Right lobe of liver (tissue), 6 donors: ENCODE measurements around the gene NIM1K. TPM values are rescaled to one million over a fixed set of nuclear protein-coding genes. Genes with fewer than 3 reads are reported as not detected.

Experiments used
- ATAC-seq, 4 donors: fragments of 200-7000 bp; cut with Tn5 transposase; one replicate each; pipeline ENCODE4 v1.9.1; 2020; ENCODE audit warnings: mild to moderate bottlenecking in 4 of 4, moderate library complexity in 4 of 4
- DNase-seq, 3 donors: peaks; one replicate each; pipeline ENCODE4 v3.0.0-alpha.2; 2020
- H3K27ac ChIP-seq, 3 donors: fragments of 200-600 bp; one replicate each; pipeline ENCODE4 v1.8.0; 2022
- H3K27me3 ChIP-seq, 2 donors: fragments of 200-600 bp; one replicate each; pipeline ENCODE4 v1.8.0; 2022
- H3K36me3 ChIP-seq, 4 donors: fragments of 200-600 bp; sonication (generic) in 1 of 4; one replicate each; pipeline versions ENCODE4 v1.5.1 to v1.8.0; 2017 to 2022; ENCODE audit warnings: control low read depth in 1 of 4
- H3K4me1 ChIP-seq, 4 donors: fragments of 200-600 bp; sonication (generic) in 1 of 4; one replicate each; pipeline versions ENCODE4 v1.5.1 to v1.8.0; 2017 to 2022; ENCODE audit warnings: control low read depth in 1 of 4
- H3K4me3 ChIP-seq, 3 donors: fragments of 200-600 bp; one replicate each; pipeline ENCODE4 v1.8.0; 2022
- H3K9me3 ChIP-seq, 4 donors: fragments of 200-600 bp; sonication (generic) in 1 of 4; one replicate each; pipeline versions ENCODE4 v1.5.1 to v1.8.0; 2017 to 2022; ENCODE audit warnings: control low read depth in 1 of 4
- CTCF ChIP-seq, 4 donors: fragments of 200-600 bp in 3 of 4; fragments of 450-650 bp in 1 of 4; IDR thresholded peaks; one replicate each; pipeline versions ENCODE4 v1.5.1 to v1.8.0; 2016 to 2022; ENCODE audit warnings: antibody characterized with exemption in 4 of 4, mild to moderate bottlenecking in 2 of 4
- POLR2A ChIP-seq: fragments of 450-650 bp; IDR thresholded peaks from one replicate; pipeline ENCODE4 v1.6.1; 2017; ENCODE audit warnings: antibody characterized with exemption, mild to moderate bottlenecking
- WGBS: methylation state at CpG from one replicate; pipeline ENCODE4 v1.1.6; 2018; ENCODE audit warnings: low coverage, low lambda C conversion rate; ENCODE audit not compliant: insufficient coverage; ENCODE audit errors: missing lambda C conversion rate; 5-methylcytosine and 5-hydroxymethylcytosine counted together
- intact Hi-C, 2 donors: fragments of 100-400 bp; cut with DNase I; formaldehyde crosslinking; loops; one replicate each; pipeline versions ENCODE4 v1.11.2 to v1.14.1; 2022
- total RNA-seq, 6 experiments: library from RNA; depleted of rRNA in 2 of 6; stranded (reverse); fragments of >200 nt in 2 of 6; fragmentation: NEBNext Ultra II Directional in 3 of 6; extraction: Animal tissue kit (Norgen Biotek cat#: 25700) in 3 of 6; gene quantifications; one replicate each; pipeline versions ENCODE4 v1.1.0 to v1.2.4, GENCODE V29; 2016 to 2023
- donor health status: DM: no; HTN: yes; CAD: no.
- donor health status: DM: no; HTN: no; CAD: no.
- donor health status: DM: no; HTN: no; CAD: no.
- donor health status: DM: no; HTN: yes; CAD: no.
- donor health status: DM: no; HTN: yes; CAD: no.

NIM1K gene
- total RNA-seq, 6 experiments from 2014 or later, result 0.06 to 0.55 (median 0.12) TPM; not detected in 2

GRCh38 chr5:43149231-43149630 lies 42.8 kb upstream of the NIM1K start:
- TF ChIP-seq POLR2A, result no peak
- no peak for TF ChIP-seq CTCF (IDR thresholded peaks at IDR 0.05)
- intact Hi-C loops, result no loop called here
- ATAC-seq (no peak), DNase-seq (no peak)
- Histone ChIP-seq H3K4me3 (no peak overlapping the region), H3K36me3 (peaks cover 0 to 2% (median under 1%) of the 10 kb centered on the region in 4 donors), H3K27ac (no peak overlapping the region), H3K27me3 (no peaks in the 10 kb centered on the region), H3K9me3 (no peaks in the 10 kb centered on the region), H3K4me1 (no peaks in the 10 kb centered on the region)
- 89% methylated on average over 7 of the region's 7 CpGs for WGBS

GRCh38 chr5:43150075-43150474 lies 42.0 kb upstream of the NIM1K start:
- WGBS, result 100% methylated on average over 2 of the region's 2 CpGs
- no peak for ATAC-seq

GRCh38 chr5:43150748-43151147 lies 41.3 kb upstream of the NIM1K start:
- WGBS, result 63% methylated on average over 2 of the region's 2 CpGs
- intact Hi-C loops, result no loop called here
- TF ChIP-seq CTCF (IDR thresholded peaks at IDR 0.05) (no peak), POLR2A (no peak)
- no peak overlapping the region for H3K27ac ChIP-seq
- H3K27me3 ChIP-seq, result no peaks in the 10 kb centered on the region
- DNase-seq (no peak), ATAC-seq (peak in 1 of 4 donors; percentile 48)
- no peaks in the 10 kb centered on the region for H3K4me1 ChIP-seq
- H3K36me3 ChIP-seq, result peaks cover 0 to 2% (median under 1%) of the 10 kb centered on the region in 4 donors
- no peak overlapping the region for H3K4me3 ChIP-seq
- H3K9me3 ChIP-seq, result no peaks in the 10 kb centered on the region

More at GRCh38 chr5:43150075-43150474, 42.0 kb upstream of the NIM1K start:
- DNase-seq, result no peak
- Histone ChIP-seq H3K9me3 (no peaks in the 10 kb centered on the region), H3K27me3 (no peaks in the 10 kb centered on the region), H3K4me1 (no peaks in the 10 kb centered on the region), H3K27ac (no peak overlapping the region), H3K36me3 (peaks cover 0 to 2% (median under 1%) of the 10 kb centered on the region in 4 donors), H3K4me3 (no peak overlapping the region)
- TF ChIP-seq POLR2A (no peak), CTCF (IDR thresholded peaks at IDR 0.05) (no peak)
- intact Hi-C loops, result no loop called here

- no peaks in the 10 kb centered on the region for H3K9me3 ChIP-seq
- no peak overlapping the region for H3K27ac ChIP-seq
- DNase-seq (no peak), ATAC-seq (no peak)
- H3K36me3 ChIP-seq, result no peaks in the 10 kb centered on the region
- TF ChIP-seq POLR2A, result no peak
- TF ChIP-seq CTCF (IDR thresholded peaks at IDR 0.05), result no peak
- WGBS, result 86% methylated on average over 2 of the region's 3 CpGs
- H3K4me3 ChIP-seq, result no peak overlapping the region
- H3K27me3 ChIP-seq, result no peaks in the 10 kb centered on the region
- no peaks in the 10 kb centered on the region for H3K4me1 ChIP-seq
- intact Hi-C loops, result no loop called here
These were observed 39.1 kb upstream of the NIM1K start for GRCh38 chr5:43152946-43153345.

GRCh38 chr5:43154469-43154868 lies 37.6 kb upstream of the NIM1K start:
- H3K4me1 ChIP-seq, result no peaks in the 10 kb centered on the region
- DNase-seq (no peak), ATAC-seq (no peak)
- no peak overlapping the region for H3K4me3 ChIP-seq
- no peaks in the 10 kb centered on the region for H3K36me3 ChIP-seq
- no peaks in the 10 kb centered on the region for H3K27me3 ChIP-seq
- H3K27ac ChIP-seq, result no peak overlapping the region
- H3K9me3 ChIP-seq, result no peaks in the 10 kb centered on the region
- no peak for TF ChIP-seq POLR2A
- no peak for TF ChIP-seq CTCF (IDR thresholded peaks at IDR 0.05)
- intact Hi-C loops, result no loop called here
- WGBS, result 88% methylated on average over 4 of the region's 4 CpGs
